Upper lobe of left lung (tissue), 6 donors: Measurements from ENCODE around the gene BATF. TPM values are rescaled to one million over a fixed set of nuclear protein-coding genes. Genes with fewer than 3 reads are reported as not detected.

ENCODE experiments used
- ATAC-seq, 2 donors: fragments of 200-7000 bp; cut with Tn5 transposase; one replicate each; pipeline ENCODE4 v1.9.1; 2022; ENCODE audit warnings: mild to moderate bottlenecking in 2 of 2, moderate library complexity in 2 of 2; ENCODE audit not compliant: low FRiP score in 2 of 2
- DNase-seq, 2 donors: peaks; one replicate each; pipeline ENCODE4 v3.0.0-alpha.2; 2019 to 2020
- H3K27ac ChIP-seq, 4 donors: fragments of 200-600 bp; sonication (generic); one replicate each; pipeline ENCODE4 v1.5.1; 2016 to 2019
- H3K27me3 ChIP-seq, 4 donors: fragments of 200-600 bp; sonication (generic); one replicate each; pipeline ENCODE4 v1.5.1; 2017 to 2019
- H3K36me3 ChIP-seq, 4 donors: fragments of 200-600 bp; sonication (generic); one replicate each; pipeline ENCODE4 v1.5.1; 2016 to 2019
- H3K4me1 ChIP-seq, 4 donors: fragments of 200-600 bp; sonication (generic); one replicate each; pipeline ENCODE4 v1.5.1; 2018 to 2019
- H3K4me3 ChIP-seq, 4 donors: fragments of 200-600 bp; sonication (generic); one replicate each; pipeline ENCODE4 v1.5.1; 2017 to 2019; ENCODE audit warnings: mild to moderate bottlenecking in 2 of 4, moderate library complexity in 1 of 4
- H3K9me3 ChIP-seq, 4 donors: fragments of 200-600 bp; sonication (generic); one replicate each; pipeline ENCODE4 v1.5.1; 2018 to 2019
- CTCF ChIP-seq, 6 experiments: fragments of 450-650 bp in 4 of 6; fragments of 200-600 bp in 2 of 6; sonication (generic) in 2 of 6; IDR thresholded peaks; one replicate each; pipeline ENCODE4 v1.5.1; 2016 to 2019; ENCODE audit warnings: antibody characterized with exemption in 6 of 6
- EP300 ChIP-seq, 4 donors: sonication (generic); formaldehyde crosslinking; IDR thresholded peaks; one replicate each; pipeline ENCODE4 v1.5.1; 2017; ENCODE audit warnings: antibody characterized with exemption in 4 of 4, control low read depth in 2 of 4
- POLR2A ChIP-seq, 4 donors: fragments of 450-650 bp; IDR thresholded peaks; one replicate each; pipeline ENCODE4 v1.5.1; 2016 to 2017; ENCODE audit warnings: antibody characterized with exemption in 4 of 4, mild to moderate bottlenecking in 2 of 4
- POLR2AphosphoS5 ChIP-seq, 2 donors: sonication (generic); formaldehyde crosslinking; IDR thresholded peaks; one replicate each; pipeline ENCODE4 v1.5.1; 2017; ENCODE audit warnings: antibody characterized with exemption in 2 of 2
- WGBS, 2 donors: methylation state at CpG; one replicate each; pipeline ENCODE4 v1.1.5; 2017 to 2018; 5-methylcytosine and 5-hydroxymethylcytosine counted together
- total RNA-seq, 6 donors: library from RNA; depleted of rRNA in 4 of 6; stranded (reverse); fragments of >200 nt in 4 of 6; gene quantifications; one replicate each; pipeline versions ENCODE4 v1.1.0 to v1.2.1, GENCODE V29; 2016 to 2021
- donor health status: DM: no; HTN: no; CAD: no; lungs with moderate emphysema.
- donor health status: DM: no; HTN: yes; CAD: no; lungs with severe emphysema.

Gene BATF
- total RNA-seq, 6 donors from 2014 or later: 5.4 to 25.1 (median 10.8) TPM

DNA sequence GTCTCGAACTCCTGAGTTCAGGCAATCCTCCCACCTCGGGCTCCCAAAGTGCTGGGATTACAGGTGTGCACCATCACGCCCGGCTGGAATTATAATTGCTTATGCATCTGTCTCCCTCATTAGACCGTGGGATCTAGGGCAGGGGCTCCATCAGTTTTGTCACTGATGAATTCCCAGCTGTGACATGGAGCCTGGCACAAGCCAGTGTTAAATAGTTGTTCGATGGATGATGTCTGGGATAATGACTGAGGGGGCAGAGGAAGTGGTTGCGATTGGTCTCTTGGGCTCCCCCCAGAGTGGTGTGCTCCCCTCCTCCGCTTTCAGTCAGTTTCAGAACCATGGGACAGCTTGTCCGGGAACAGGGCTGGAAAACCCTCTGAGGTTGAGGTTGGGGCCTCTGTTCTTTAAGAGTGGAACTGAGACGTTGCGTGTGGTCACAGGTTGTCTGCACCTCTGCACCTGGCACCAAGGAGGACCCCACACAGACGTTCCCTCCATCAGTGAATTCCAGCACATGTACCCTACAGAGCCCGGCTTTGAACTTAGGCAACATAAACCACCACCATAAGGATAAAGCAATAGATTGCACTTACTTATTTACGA is 30.8 kb upstream of the BATF start:
- H3K27ac ChIP-seq: no peak overlapping the region
- 89 to 91% methylated on average over 14 of the region's 14 CpGs for WGBS, 2 donors
- no peak for ATAC-seq

GRCh38 chr14:75492832-75493591 is 29.3 kb upstream of the BATF start:
- no peak for DNase-seq
- peaks cover 0 to 7% (median 5%) of the 10 kb centered on the region in 4 donors for H3K4me1 ChIP-seq
- 92 to 94% methylated on average over 9 of the region's 9 CpGs for WGBS, 2 donors
- no peaks in the 10 kb centered on the region for H3K9me3 ChIP-seq
- H3K36me3 ChIP-seq: no peaks in the 10 kb centered on the region
- no peak for ATAC-seq
- TF ChIP-seq EP300 (IDR thresholded peaks at IDR 0.05) (no peak), CTCF (IDR thresholded peaks at IDR 0.05) (no peak), POLR2A (IDR thresholded peaks at IDR 0.05) (no peak), POLR2AphosphoS5 (IDR thresholded peaks at IDR 0.05) (no peak)
- H3K27me3 ChIP-seq: no peaks in the 10 kb centered on the region
- H3K27ac ChIP-seq: no peak overlapping the region
- no peak overlapping the region for H3K4me3 ChIP-seq

More for the DNA sequence above, 30.8 kb upstream of the BATF start:
- Histone ChIP-seq H3K4me3 (no peak overlapping the region), H3K27me3 (no peaks in the 10 kb centered on the region), H3K36me3 (no peaks in the 10 kb centered on the region), H3K9me3 (no peaks in the 10 kb centered on the region), H3K4me1 (peaks cover 0 to 6% (median 3%) of the 10 kb centered on the region in 4 donors)
- TF ChIP-seq POLR2AphosphoS5 (IDR thresholded peaks at IDR 0.05) (no peak), POLR2A (IDR thresholded peaks at IDR 0.05) (no peak), CTCF (IDR thresholded peaks at IDR 0.05) (no peak)
- DNase-seq: no peak

GRCh38 chr14:75493592-75494087 is 28.6 kb upstream of the BATF start:
- no peak for ATAC-seq
- 60 to 62% methylated on average over 8 of the region's 8 CpGs for WGBS, 2 donors

DNA sequence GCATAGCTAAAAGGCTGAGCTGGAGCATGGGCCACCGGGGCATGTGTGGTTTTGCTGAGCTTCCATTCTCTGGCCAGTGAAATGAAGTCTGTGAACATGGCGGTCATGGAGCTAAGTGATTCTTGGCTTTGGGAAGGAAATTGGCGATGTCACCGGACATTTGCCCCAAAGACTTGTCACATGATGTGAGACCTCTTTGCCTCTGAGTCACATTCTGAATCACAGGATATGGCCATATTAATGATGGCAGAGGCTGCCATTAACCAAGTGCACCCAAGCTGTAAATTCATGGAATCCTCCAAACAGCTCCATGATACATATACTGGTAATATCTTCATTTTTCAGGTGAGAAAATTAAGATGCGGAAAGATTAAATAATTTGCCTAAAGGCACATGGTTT is 27.4 kb upstream of the BATF start:
- no peak overlapping the region for H3K27ac ChIP-seq
- H3K4me3 ChIP-seq: no peak overlapping the region
- no peaks in the 10 kb centered on the region for H3K9me3 ChIP-seq
- no peaks in the 10 kb centered on the region for H3K36me3 ChIP-seq
- H3K27me3 ChIP-seq: no peaks in the 10 kb centered on the region
- ATAC-seq (no peak), DNase-seq (no peak)
- WGBS, 2 donors: 91 to 95% methylated on average over 5 of the region's 5 CpGs
- peaks cover 0 to 7% (median 0%) of the 10 kb centered on the region in 4 donors for H3K4me1 ChIP-seq
- TF ChIP-seq EP300 (IDR thresholded peaks at IDR 0.05) (no peak), POLR2AphosphoS5 (IDR thresholded peaks at IDR 0.05) (no peak), CTCF (IDR thresholded peaks at IDR 0.05) (no peak), POLR2A (IDR thresholded peaks at IDR 0.05) (no peak)

More at GRCh38 chr14:75493592-75494087, 28.6 kb upstream of the BATF start:
- no peaks in the 10 kb centered on the region for H3K9me3 ChIP-seq
- TF ChIP-seq CTCF (IDR thresholded peaks at IDR 0.05) (no peak), POLR2A (IDR thresholded peaks at IDR 0.05) (no peak), POLR2AphosphoS5 (IDR thresholded peaks at IDR 0.05) (no peak), EP300 (IDR thresholded peaks at IDR 0.05) (no peak)
- no peaks in the 10 kb centered on the region for H3K27me3 ChIP-seq
- H3K4me1 ChIP-seq: peaks cover 0 to 7% (median 3%) of the 10 kb centered on the region in 4 donors
- H3K4me3 ChIP-seq: no peak overlapping the region
- DNase-seq: no peak
- no peak overlapping the region for H3K27ac ChIP-seq
- no peaks in the 10 kb centered on the region for H3K36me3 ChIP-seq
